HCEC 1CT (cell line): Measurements from ENCODE around the gene ZFYVE21.
"Not testable (repeated sequence)": the region's sequence is repeated elsewhere in the genome, so short reads cannot be mapped to it uniquely, and the experiment has no call there.

ENCODE experiments used
- DNase-seq: peaks from one replicate; pipeline ENCODE4 v3.0.0-alpha.2; 2017

The ZFYVE21 gene

GRCh38 chr14:103772078-103772712 lies 56.6 kb downstream of the ZFYVE21 start:
- no peak for DNase-seq

DNA sequence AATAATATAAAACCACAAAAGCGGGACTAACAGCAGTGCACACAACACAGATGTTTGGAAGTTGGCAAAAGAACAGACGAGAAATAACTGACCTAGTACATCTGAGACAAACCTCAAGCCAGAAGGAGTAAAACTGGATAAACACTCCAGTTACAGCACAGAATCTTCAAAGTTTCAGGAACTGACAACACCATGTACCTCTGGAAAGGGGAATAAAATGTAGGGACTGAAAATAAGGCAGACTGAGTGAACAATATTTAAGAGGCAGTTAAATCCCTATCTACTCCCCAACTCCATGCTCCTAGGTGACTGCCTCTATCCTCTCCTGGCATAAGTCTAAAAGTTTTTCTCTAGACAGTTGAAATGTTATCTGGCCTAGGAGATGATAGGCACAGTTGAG lies 57.9 kb downstream of the ZFYVE21 start:
- DNase-seq: no peak

GRCh38 chr14:103775506-103775905 lies 59.9 kb downstream of the ZFYVE21 start:
- no peak for DNase-seq

DNA sequence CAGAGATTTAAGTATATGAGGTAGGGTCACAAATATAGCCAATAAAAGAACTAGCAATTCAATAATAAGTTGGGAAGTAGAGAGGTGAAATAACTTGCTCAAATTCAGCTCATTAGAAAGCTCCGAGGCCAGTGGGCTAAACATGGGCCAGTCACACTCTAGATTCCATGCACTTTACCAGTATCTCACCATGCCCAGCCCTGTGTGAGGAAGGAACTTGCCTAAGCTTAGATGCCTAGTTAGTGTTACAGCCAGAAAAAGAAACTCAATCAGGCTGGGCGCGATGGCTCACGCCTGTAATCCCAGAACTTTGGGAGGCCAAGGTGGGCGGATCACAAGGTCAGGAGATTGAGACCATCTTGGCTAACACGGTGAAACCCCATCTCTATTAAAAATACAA lies 60.7 kb downstream of the ZFYVE21 start:
- DNase-seq: not testable (repeated sequence)

DNA sequence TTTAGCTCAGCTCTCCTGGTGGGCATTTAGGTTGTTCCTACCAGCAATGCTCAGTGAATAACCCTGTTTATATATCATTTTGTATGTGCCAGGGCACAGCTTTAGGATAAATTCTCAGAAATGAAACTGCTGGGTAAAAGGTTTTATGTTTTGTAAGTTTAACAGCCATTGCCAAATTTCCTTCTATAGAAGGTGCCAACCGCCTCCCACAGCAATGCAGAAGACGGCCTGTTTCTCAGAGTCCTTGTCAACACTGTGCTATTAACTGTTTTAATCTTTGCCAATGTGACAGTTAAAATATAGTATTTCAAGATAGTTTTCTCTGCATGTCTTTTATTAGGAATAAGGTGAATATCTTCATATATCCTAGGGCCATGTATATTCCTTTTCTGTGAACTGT lies 66.8 kb downstream of the ZFYVE21 start:
- no peak for DNase-seq
